A549 (cell line): ENCODE results near the gene TMEM125.

Source experiments
- EP300 ChIP-seq, 2 experiments: fragments of >200 bp; sonication (Bioruptor Twin); formaldehyde crosslinking; IDR thresholded peaks; 2 replicates in 1 of 2; 3 replicates in 1 of 2; pipeline ENCODE4 v1.6.1; 2016 to 2017
- TF ChIP-seq, protein P1 (sequence below): IDR thresholded peaks from 2 replicates; pipeline ENCODE4 v1.6.1; 2012

GRCh38 chr1:43267291-43267805 lies 2.4 kb upstream of the TMEM125 start:
- no peak for TF ChIP-seq EP300 (IDR thresholded peaks at IDR 0.05)
- TF ChIP-seq, protein P1, sequence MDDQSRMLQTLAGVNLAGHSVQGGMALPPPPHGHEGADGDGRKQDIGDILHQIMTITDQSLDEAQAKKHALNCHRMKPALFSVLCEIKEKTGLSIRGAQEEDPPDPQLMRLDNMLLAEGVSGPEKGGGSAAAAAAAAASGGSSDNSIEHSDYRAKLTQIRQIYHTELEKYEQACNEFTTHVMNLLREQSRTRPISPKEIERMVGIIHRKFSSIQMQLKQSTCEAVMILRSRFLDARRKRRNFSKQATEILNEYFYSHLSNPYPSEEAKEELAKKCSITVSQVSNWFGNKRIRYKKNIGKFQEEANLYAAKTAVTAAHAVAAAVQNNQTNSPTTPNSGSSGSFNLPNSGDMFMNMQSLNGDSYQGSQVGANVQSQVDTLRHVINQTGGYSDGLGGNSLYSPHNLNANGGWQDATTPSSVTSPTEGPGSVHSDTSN, result no peak
